ENCODE data around the gene AUH. TPM values are rescaled to one million over a fixed set of nuclear protein-coding genes. Genes with fewer than 3 reads are reported as not detected.

AUH gene
- total RNA-seq, 1 experiment from 2014 or later = 21.7 TPM

DNA sequence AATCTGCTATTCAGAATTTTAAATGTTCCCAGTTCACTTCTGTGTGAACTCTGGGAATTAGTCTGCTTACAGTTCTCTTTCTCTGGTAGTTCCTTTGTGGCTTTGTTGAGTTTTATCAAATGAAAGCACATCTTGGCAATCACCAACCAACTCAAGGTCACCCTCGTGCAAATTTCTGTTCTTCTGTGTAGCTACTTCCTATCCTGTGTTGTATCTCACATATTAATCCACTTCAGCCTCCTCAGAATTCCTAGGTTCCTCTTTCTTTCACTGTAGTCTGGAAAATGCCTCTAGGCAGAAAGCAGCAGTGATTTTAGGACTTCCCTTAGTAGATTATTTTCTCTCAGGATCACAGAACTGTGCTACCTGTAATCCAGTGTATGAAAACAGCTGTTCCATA is 100.3 kb downstream of the AUH start:
- no peak overlapping the region for H4K8ac ChIP-seq (replicated peaks; ENCODE audit: insufficient read length, low read depth, low read length)
- H3K4me2 ChIP-seq (ENCODE audit: insufficient read depth, insufficient read length, low read length) = no peak overlapping the region
- H4K91ac ChIP-seq (ENCODE audit: insufficient read length, low read depth, low read length) = no peak overlapping the region
- Mint-ChIP-seq H3K9me3 (peaks cover 0 to 1% of the 10 kb centered on the region in 2 experiments; a peak in 1 of 5 replicates), H3K27ac (peak overlapping the region in 2 of 3 experiments; percentile 15 to 30; a peak in 1 of 7 replicates), H3K4me3 (no peak overlapping the region), H3K4me1 (0 out of 4 replicates have a peak, but pooled peaks cover 0 to 3% of the 10 kb centered on the region in 2 experiments), H3K27me3 (ENCODE audit: low read depth) (no peaks in the 10 kb centered on the region), H3K36me3 (ENCODE audit: insufficient read depth in 1 of 3, low read depth in 3 of 3) (peaks cover 0 to 13% (median 4%) of the 10 kb centered on the region in 3 experiments; a peak in 2 of 7 replicates)
- H3K4me1 ChIP-seq (ENCODE audit: insufficient read depth, low read length) = no peaks in the 10 kb centered on the region
- no CpG with 5 or more reads among the region's 1 CpG for WGBS (ENCODE audit: extremely low coverage, insufficient read length, low lambda C conversion rate)
- H3K23me2 ChIP-seq (ENCODE audit: insufficient read length, low read depth, low read length, poor library complexity, severe bottlenecking) = no peaks in the 10 kb centered on the region
- no peak overlapping the region for H4K5ac ChIP-seq (ENCODE audit: insufficient read length, low read depth, low read length)
- H3K14ac ChIP-seq (ENCODE audit: insufficient read depth, low read length) = no peak overlapping the region
- no peak overlapping the region for H2AFZ ChIP-seq (ENCODE audit: low read length)
- no peak overlapping the region for H2BK5ac ChIP-seq (ENCODE audit: insufficient read length, low read length)
- H3K27ac ChIP-seq (ENCODE audit: insufficient read length, low read depth, low read length) = no peak overlapping the region
- H2BK20ac ChIP-seq (ENCODE audit: low read depth, low read length, poor library complexity, severe bottlenecking) = no peak overlapping the region
- no peak overlapping the region for H3K4ac ChIP-seq (ENCODE audit: low read depth, low read length)
- H3K79me2 ChIP-seq (ENCODE audit: insufficient read depth, low read length) = no peaks in the 10 kb centered on the region
- H3K27me3 ChIP-seq (ENCODE audit: insufficient read depth, low read length) = no peaks in the 10 kb centered on the region
- no peak overlapping the region for H3K9ac ChIP-seq (ENCODE audit: extremely low read depth, insufficient read length, low read length)
- no peak for DNase-seq
- no peaks in the 10 kb centered on the region for H3K9me3 ChIP-seq (ENCODE audit: control insufficient read depth, low read depth, low read length)
- no peak overlapping the region for H2BK12ac ChIP-seq (ENCODE audit: insufficient read length, low read depth, low read length)
- H3K79me1 ChIP-seq (ENCODE audit: insufficient read depth, low read depth, low read length, poor library complexity, severe bottlenecking) = no peaks in the 10 kb centered on the region
- TF ChIP-seq, protein P1, sequence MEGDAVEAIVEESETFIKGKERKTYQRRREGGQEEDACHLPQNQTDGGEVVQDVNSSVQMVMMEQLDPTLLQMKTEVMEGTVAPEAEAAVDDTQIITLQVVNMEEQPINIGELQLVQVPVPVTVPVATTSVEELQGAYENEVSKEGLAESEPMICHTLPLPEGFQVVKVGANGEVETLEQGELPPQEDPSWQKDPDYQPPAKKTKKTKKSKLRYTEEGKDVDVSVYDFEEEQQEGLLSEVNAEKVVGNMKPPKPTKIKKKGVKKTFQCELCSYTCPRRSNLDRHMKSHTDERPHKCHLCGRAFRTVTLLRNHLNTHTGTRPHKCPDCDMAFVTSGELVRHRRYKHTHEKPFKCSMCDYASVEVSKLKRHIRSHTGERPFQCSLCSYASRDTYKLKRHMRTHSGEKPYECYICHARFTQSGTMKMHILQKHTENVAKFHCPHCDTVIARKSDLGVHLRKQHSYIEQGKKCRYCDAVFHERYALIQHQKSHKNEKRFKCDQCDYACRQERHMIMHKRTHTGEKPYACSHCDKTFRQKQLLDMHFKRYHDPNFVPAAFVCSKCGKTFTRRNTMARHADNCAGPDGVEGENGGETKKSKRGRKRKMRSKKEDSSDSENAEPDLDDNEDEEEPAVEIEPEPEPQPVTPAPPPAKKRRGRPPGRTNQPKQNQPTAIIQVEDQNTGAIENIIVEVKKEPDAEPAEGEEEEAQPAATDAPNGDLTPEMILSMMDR (conservative IDR thresholded peaks at IDR 0.05) = no peak
- H3K56ac ChIP-seq (ENCODE audit: insufficient read length, low read depth, low read length) = no peak overlapping the region
- H2BK120ac ChIP-seq (ENCODE audit: low read depth, low read length, poor library complexity, severe bottlenecking) = no peak overlapping the region
- no peak overlapping the region for H3T11ph ChIP-seq (ENCODE audit: low read length)
- no peak overlapping the region for H2AK5ac ChIP-seq (ENCODE audit: insufficient read length, low read length)
- no peak overlapping the region for H3K23ac ChIP-seq (ENCODE audit: insufficient read length, low read depth, low read length)
- no peak overlapping the region for H2BK15ac ChIP-seq (ENCODE audit: low read depth, low read length)
- H3K18ac ChIP-seq (ENCODE audit: insufficient read length, low read depth, low read length) = no peak overlapping the region
- no peaks in the 10 kb centered on the region for H4K20me1 ChIP-seq (ENCODE audit: control insufficient read depth, insufficient read depth, insufficient read length)
